ENCODE data around the gene LEMD3. TPM values are rescaled to one million over a fixed set of nuclear protein-coding genes. Genes with fewer than 3 reads are reported as not detected.

Gene LEMD3
- total RNA-seq (2014; rRNA removed) (57.8 and 71.5 TPM in 2 replicates), Bru-seq, nascent RNA (percentile 83 among the genes with signal in this experiment), BruChase-seq, experiment 1, labeled RNA remaining after a 6-hour chase (percentile 70 among the genes with signal in this experiment), BruChase-seq, experiment 2, labeled RNA remaining after a 2-hour chase (percentile 79 among the genes with signal in this experiment)
- long read RNA-seq, full-length matches to known transcripts, result 45 of 56 reads
- long read RNA-seq, partial matches to known transcripts, result 6 of 56 reads
- long read RNA-seq, other reads (novel, unspliced or antisense), result 5 of 56 reads

DNA sequence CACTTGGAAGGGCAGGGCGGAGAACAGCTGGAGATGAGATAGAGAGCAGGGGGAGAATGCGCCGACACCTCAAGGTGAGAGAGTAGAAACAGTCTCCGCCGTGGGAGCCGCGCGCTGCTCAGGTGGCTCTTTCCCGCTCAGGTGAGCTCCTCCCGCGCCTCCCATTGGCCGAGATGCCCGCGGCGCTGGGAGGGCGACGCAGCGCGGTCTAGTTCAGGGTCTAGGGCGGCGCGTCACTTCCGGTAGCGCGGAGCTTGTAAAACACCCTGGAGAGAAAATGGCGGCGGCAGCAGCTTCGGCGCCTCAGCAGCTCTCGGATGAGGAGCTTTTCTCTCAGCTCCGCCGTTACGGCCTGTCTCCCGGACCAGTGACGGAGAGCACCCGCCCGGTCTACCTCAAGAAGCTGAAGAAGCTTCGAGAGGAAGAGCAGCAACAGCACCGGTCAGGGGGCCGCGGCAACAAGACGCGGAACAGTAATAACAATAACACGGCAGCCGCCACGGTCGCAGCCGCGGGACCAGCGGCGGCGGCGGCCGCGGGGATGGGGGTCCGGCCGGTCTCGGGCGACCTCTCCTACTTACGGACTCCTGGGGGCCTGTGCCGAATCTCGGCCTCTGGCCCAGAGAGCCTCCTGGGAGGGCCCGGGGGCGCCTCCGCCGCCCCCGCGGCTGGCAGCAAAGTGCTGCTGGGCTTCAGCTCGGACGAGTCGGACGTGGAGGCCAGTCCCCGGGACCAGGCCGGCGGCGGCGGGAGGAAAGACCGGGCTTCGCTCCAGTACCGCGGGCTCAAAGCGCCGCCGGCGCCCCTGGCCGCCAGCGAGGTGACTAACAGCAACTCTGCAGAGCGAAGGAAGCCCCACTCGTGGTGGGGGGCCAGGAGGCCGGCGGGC, at the start of gene LEMD3:
LEMD3 (plus strand) TSS at position 264 of the 889 bp plus-strand sequence; CDS start at position 278, 14 bp downstream.
- H3K9me2 ChIP-seq (replicated peaks; ENCODE audit: low read length), result no peaks in the 10 kb centered on the region
- H3K4me3 ChIP-seq (ENCODE audit: low read length), result peak within 1 kb of the TSS; percentile 79
- peak within 1 kb of the TSS; percentile 78 for H3K4me2 ChIP-seq (ENCODE audit: low read length)
- H3K4me1 ChIP-seq (ENCODE audit: insufficient read depth, low read length), result peaks cover 28% of the 10 kb centered on the region
- no TSS peak for BruUV-seq (replicated peaks)
- ATAC-seq (peak; percentile 88), DNase-seq (peak; percentile 97)
- intact Hi-C loops (cut with micrococcal nuclease), result loop anchor here (5.0 kb wide), 1 partner anchor 63 kb away; no protein-coding TSS in a partner anchor
- peaks cover 39% of the 10 kb centered on the region for H4K20me1 ChIP-seq (ENCODE audit: low read length)
- H2AFZ ChIP-seq (ENCODE audit: low read length), result peak within 1 kb of the TSS; percentile 95
- H3K79me2 ChIP-seq (ENCODE audit: low read length), result peaks cover 52% of the 10 kb centered on the region
- H3K9ac ChIP-seq (ENCODE audit: low read length), result peak within 1 kb of the TSS; percentile 93
- no peaks in the 10 kb centered on the region for H3K9me3 ChIP-seq (ENCODE audit: low read length)
- peak within 1 kb of the TSS; percentile 47 for H3K27ac ChIP-seq (ENCODE audit: low read length)
- TF ChIP-seq EZH2 (IDR thresholded peaks at IDR 0.05; ENCODE audit: low read length, unreplicated experiment), result no peak
- no peaks in the 10 kb centered on the region for H3K27me3 ChIP-seq (ENCODE audit: low read length)
- POLR2A ChIA-PET (ENCODE audit: unreplicated experiment), result interaction anchor here (0.5 to 0.8 kb wide), 9 partner anchors 8 to 1346 kb away, joined by 3 to 19 read pairs (median 4); no protein-coding TSS in a partner anchor
- CTCF ChIA-PET, result interaction anchor here (0.6 to 1.9 kb wide), 2 partner anchors 63 to 771 kb away, joined by 3 to 6 read pairs; no protein-coding TSS in a partner anchor
- H3F3A ChIP-seq (ENCODE audit: low read length, unreplicated experiment), result no peaks in the 10 kb centered on the region
- H3K36me3 ChIP-seq (ENCODE audit: low read depth, low read length), result peaks cover 5% of the 10 kb centered on the region; the same call in 1 of the 2 replicates

DNA sequence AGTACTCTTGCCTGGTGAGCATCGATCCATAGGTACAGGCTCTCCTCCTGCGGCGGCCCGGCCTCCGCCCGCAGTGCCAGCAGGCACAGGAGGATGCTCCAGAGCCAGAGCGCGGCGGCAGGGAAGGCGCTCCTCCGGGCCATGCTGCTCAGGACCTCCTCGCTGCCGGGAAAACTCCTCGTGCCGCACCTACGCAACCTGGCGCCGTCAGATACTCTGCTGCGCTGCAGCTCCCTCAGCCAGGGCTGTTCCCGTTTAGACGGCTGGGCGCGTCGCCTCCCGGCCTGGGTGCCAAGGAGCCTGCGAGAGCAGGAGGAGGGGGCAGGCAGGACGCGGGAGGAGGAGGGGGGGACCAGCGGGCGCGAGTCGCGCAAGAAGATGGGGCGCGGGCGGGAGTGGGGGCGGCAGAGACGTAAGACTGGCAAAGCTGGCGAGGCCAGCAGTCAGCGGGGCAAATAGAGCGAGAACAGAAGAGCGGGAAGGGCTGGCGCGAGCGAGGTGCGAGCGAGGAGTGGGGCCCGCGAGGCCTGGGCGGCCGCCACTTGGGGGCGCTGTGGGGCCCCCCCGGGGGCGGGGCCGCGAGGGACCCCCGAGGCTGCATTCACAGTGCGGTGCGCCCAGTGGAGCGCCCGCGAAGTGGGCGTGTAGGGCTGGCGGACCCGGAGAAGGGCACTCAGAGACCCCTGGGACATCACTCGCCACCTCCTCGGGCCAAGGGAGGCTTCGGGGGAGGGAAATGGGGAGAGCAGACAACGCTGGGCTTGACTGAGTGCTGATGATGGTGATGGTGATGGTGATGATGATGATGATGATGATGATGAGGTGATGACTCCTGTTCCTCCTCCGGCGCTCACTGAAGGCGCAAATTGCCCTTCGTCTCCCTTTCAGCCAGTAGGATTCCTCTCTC, 48.1 kb upstream of the LEMD3 start, which contains the start of gene WIF1:
WIF1 (minus strand) TSS at position 257 of the 907 bp plus-strand sequence; CDS start at position 143, 114 bp downstream.
- CTCF ChIA-PET, result interaction anchor here (0.6 kb wide), 1 partner anchor 324 kb away, joined by 7 read pairs; no protein-coding TSS in a partner anchor
- Histone ChIP-seq H3K27ac (ENCODE audit: low read length) (no peak within 1 kb of the TSS), H3K9me2 (replicated peaks; ENCODE audit: low read length) (no peaks in the 10 kb centered on the region), H3K27me3 (ENCODE audit: low read length) (peaks cover 45% of the 10 kb centered on the region), H3K9ac (ENCODE audit: low read length) (no peak within 1 kb of the TSS), H3K79me2 (ENCODE audit: low read length) (no peaks in the 10 kb centered on the region), H3K9me3 (ENCODE audit: low read length) (no peaks in the 10 kb centered on the region), H3K4me3 (ENCODE audit: low read length) (peak within 1 kb of the TSS; percentile 48; the same call in 1 of the 2 replicates), H3F3A (ENCODE audit: low read length, unreplicated experiment) (no peaks in the 10 kb centered on the region), H4K20me1 (ENCODE audit: low read length) (no peaks in the 10 kb centered on the region), H3K4me2 (ENCODE audit: low read length) (peak within 1 kb of the TSS; percentile 75), H2AFZ (ENCODE audit: low read length) (peak within 1 kb of the TSS; percentile 58), H3K36me3 (ENCODE audit: low read depth, low read length) (no peaks in the 10 kb centered on the region), H3K4me1 (ENCODE audit: insufficient read depth, low read length) (peaks cover 7% of the 10 kb centered on the region)
- no TSS peak for BruUV-seq (replicated peaks)
- POLR2A ChIA-PET (ENCODE audit: unreplicated experiment), result no interaction called here
- ATAC-seq (peak; percentile 69), DNase-seq (peak; percentile 10)
- no peak for TF ChIP-seq EZH2phosphoT487 (IDR thresholded peaks at IDR 0.05; ENCODE audit: borderline replicate concordance, low read length)
- TF ChIP-seq EZH2 (IDR thresholded peaks at IDR 0.05; ENCODE audit: low read length, unreplicated experiment), result peak; percentile 60
- TF ChIP-seq, protein P1, sequence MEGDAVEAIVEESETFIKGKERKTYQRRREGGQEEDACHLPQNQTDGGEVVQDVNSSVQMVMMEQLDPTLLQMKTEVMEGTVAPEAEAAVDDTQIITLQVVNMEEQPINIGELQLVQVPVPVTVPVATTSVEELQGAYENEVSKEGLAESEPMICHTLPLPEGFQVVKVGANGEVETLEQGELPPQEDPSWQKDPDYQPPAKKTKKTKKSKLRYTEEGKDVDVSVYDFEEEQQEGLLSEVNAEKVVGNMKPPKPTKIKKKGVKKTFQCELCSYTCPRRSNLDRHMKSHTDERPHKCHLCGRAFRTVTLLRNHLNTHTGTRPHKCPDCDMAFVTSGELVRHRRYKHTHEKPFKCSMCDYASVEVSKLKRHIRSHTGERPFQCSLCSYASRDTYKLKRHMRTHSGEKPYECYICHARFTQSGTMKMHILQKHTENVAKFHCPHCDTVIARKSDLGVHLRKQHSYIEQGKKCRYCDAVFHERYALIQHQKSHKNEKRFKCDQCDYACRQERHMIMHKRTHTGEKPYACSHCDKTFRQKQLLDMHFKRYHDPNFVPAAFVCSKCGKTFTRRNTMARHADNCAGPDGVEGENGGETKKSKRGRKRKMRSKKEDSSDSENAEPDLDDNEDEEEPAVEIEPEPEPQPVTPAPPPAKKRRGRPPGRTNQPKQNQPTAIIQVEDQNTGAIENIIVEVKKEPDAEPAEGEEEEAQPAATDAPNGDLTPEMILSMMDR (conservative IDR thresholded peaks at IDR 0.05; ENCODE audit: low read depth, low read length), result peak; percentile 52; the same call in 1 of the 2 replicates
- intact Hi-C loops (cut with micrococcal nuclease), result no loop called here
